Astrocyte of the cerebellum (primary cell): Measurements from ENCODE around the gene PDLIM7.

Experiments used
- DNase-seq: peaks from one replicate; pipeline ENCODE4 v3.0.0-alpha.2; 2011; ENCODE audit warnings: low read depth
- H3K4me3 ChIP-seq: 2 replicates; pipeline ENCODE4 v1.5.1; 2011; ENCODE audit warnings: mild to moderate bottlenecking, low read depth, low read length, moderate library complexity
- CTCF ChIP-seq: IDR thresholded peaks from 2 replicates; pipeline ENCODE4 v1.5.1; 2012; ENCODE audit warnings: low read length, low read depth, moderate library complexity, mild to moderate bottlenecking; ENCODE audit errors: missing control alignments
- in situ Hi-C: cut with HindIII; loops from 2 replicates; pipeline ENCODE4 v1.10.0; 2017; ENCODE audit warnings: low sequenced_read_pairs

Gene PDLIM7

GRCh38 chr5:177524941-177525655, 27.7 kb upstream of the PDLIM7 start:
- no peak for DNase-seq
- H3K4me3 ChIP-seq = no peak overlapping the region
- in situ Hi-C loops = no loop called here
- TF ChIP-seq CTCF = no peak

GRCh38 chr5:177524539-177524900, 27.1 kb upstream of the PDLIM7 start:
- TF ChIP-seq CTCF = no peak
- DNase-seq = no peak
- in situ Hi-C loops = no loop called here
- H3K4me3 ChIP-seq = no peak overlapping the region

- H3K4me3 ChIP-seq = no peak overlapping the region
- TF ChIP-seq CTCF = no peak
- no peak for DNase-seq
- in situ Hi-C loops = no loop called here
Observed at GRCh38 chr5:177523711-177524538, 26.5 kb upstream of the PDLIM7 start.

GRCh38 chr5:177520916-177521513, 23.6 kb upstream of the PDLIM7 start:
- H3K4me3 ChIP-seq = no peak overlapping the region
- in situ Hi-C loops = no loop called here
- TF ChIP-seq CTCF = no peak
- no peak for DNase-seq

GRCh38 chr5:177520271-177520670, 22.9 kb upstream of the PDLIM7 start:
- in situ Hi-C loops = no loop called here

More at GRCh38 chr5:177520271-177520670, 22.9 kb upstream of the PDLIM7 start:
- no peak for DNase-seq
- no peak for TF ChIP-seq CTCF
- no peak overlapping the region for H3K4me3 ChIP-seq
